Measurements from ENCODE around the gene FABP3.

DNA sequence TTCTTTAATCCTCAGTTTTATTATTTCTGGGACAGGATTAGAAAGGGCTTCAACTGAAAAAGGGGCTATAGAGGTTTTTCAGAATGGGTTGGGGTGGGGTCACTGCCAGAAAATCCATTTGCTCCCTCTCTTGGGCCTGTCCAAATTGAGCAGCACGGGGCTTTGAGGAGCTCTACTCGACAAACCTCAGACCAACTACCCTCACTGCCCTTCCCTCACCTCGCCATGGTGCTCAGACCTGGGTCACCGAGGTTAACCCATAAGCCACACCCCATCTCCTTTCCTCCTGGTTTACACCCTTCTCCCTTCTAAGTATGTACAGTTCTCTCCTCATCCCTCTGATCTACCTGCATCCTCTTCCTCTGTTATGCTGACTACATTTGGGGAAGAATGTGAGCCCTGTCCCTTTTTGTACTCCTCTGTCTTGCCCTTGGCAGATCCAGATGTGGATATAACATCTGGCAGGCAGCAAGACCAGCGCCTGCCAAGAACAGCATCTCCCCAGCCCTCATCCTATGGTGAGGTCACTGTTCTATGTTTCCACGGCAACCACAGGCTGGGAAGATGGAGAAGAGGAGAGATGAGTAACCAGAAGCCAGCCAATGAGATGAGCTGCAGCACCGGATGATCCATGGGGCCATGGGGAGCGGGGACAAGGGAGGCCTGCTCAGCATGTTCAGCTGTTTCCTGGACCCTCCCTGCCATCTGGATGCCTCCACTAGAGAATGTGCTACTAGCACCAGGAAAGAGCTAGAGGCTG lies 3.7 kb upstream of the FABP3 start:
- TF ChIP-seq EZH2 (IDR thresholded peaks at IDR 0.05; ENCODE audit: borderline replicate concordance, insufficient read depth, low read length, poor library complexity, severe bottlenecking) (no peak), CTCF (IDR thresholded peaks at IDR 0.05; ENCODE audit: poor library complexity, severe bottlenecking) (no peak), POLR2AphosphoS5 (IDR thresholded peaks at IDR 0.05) (peak; percentile 80), EP300 (conservative IDR thresholded peaks at IDR 0.05; ENCODE audit: poor library complexity, severe bottlenecking) (peak; percentile 73), MXI1 (conservative IDR thresholded peaks at IDR 0.05; ENCODE audit: poor library complexity, severe bottlenecking) (peak; percentile 42), TAF1 (IDR thresholded peaks at IDR 0.05; ENCODE audit: low read depth) (peak; percentile 32)
